WTC11 (cell line): ENCODE measurements around the gene CLSTN2. TPM values are rescaled to one million over a fixed set of nuclear protein-coding genes. Genes with fewer than 3 reads are reported as not detected.

Experiments
- ATAC-seq: fragments of 200-7000 bp; cut with Tn5 transposase; 2 replicates; pipeline ENCODE4 v1.10.0; 2021; ENCODE audit warnings: mild to moderate bottlenecking, moderate library complexity
- CTCF ChIA-PET: fragments of 300-600 bp; sonication (Branson Sonifier 250); formaldehyde crosslinking; loops from one replicate; lab custom pipeline; 2021; ENCODE audit warnings: antibody characterized with exemption; lab: Charles Lee
- POLR2A ChIA-PET: fragments of 350-600 bp; sonication (Branson Sonifier 250); formaldehyde crosslinking; loops from one replicate; lab custom pipeline; 2021; ENCODE audit warnings: antibody characterized with exemption; lab: Charles Lee
- DNase-seq: peaks from one replicate; pipeline ENCODE4 v3.0.0; 2021; ENCODE audit warnings: low spot score
- H3K27ac Mint-ChIP-seq: 2 replicates; pipeline ENCODE4 v1.8.0; 2021; ENCODE audit warnings: mixed read lengths
- H3K27me3 Mint-ChIP-seq: 2 replicates; pipeline ENCODE4 v1.8.0; 2021; ENCODE audit warnings: low read depth, mild to moderate bottlenecking, moderate library complexity, mixed read lengths
- H3K36me3 Mint-ChIP-seq: 2 replicates; pipeline ENCODE4 v1.8.0; 2021; ENCODE audit warnings: mixed read lengths
- H3K4me1 Mint-ChIP-seq: 2 replicates; pipeline ENCODE4 v1.8.0; 2022; ENCODE audit warnings: mixed read lengths
- H3K4me3 Mint-ChIP-seq: 2 replicates; pipeline ENCODE4 v1.8.0; 2021; ENCODE audit warnings: mild to moderate bottlenecking, moderate library complexity, mixed read lengths
- H3K9me3 Mint-ChIP-seq: 2 replicates; pipeline ENCODE4 v1.8.0; 2021; ENCODE audit warnings: mixed read lengths
- CTCF ChIP-seq: fragments of 200-600 bp; IDR thresholded peaks from 2 replicates; pipeline ENCODE4 v1.8.0; 2022; ENCODE audit warnings: antibody characterized with exemption
- E2F1 ChIP-seq: sonication (generic); formaldehyde crosslinking; IDR thresholded peaks from 2 replicates; pipeline ENCODE4 v1.8.0; 2022; ENCODE audit warnings: mild to moderate bottlenecking, missing genetic modification reagents
- FOXP4 ChIP-seq: sonication (generic); formaldehyde crosslinking; IDR thresholded peaks from 2 replicates; pipeline ENCODE4 v1.8.0; 2022; ENCODE audit warnings: mild to moderate bottlenecking, missing genetic modification reagents
- KAT7 ChIP-seq: sonication (generic); formaldehyde crosslinking; IDR thresholded peaks from 2 replicates; pipeline ENCODE4 v1.8.1; 2023; ENCODE audit warnings: missing genetic modification reagents, mild to moderate bottlenecking, borderline replicate concordance
- MLX ChIP-seq: sonication (generic); formaldehyde crosslinking; IDR thresholded peaks from 2 replicates; pipeline ENCODE4 v1.8.1; 2023; ENCODE audit warnings: mild to moderate bottlenecking, missing genetic modification reagents, moderate library complexity
- NFATC4 ChIP-seq: fragments of 250-450 bp; sonication (Bioruptor Pico); IDR thresholded peaks from 2 replicates; pipeline ENCODE4 v1.9.0; 2021; ENCODE audit warnings: mild to moderate bottlenecking
- SP1 ChIP-seq: sonication (generic); formaldehyde crosslinking; conservative IDR thresholded peaks from 2 replicates; pipeline ENCODE4 v1.8.1; 2022; ENCODE audit warnings: missing genetic modification reagents
- TP53 ChIP-seq: sonication (generic); formaldehyde crosslinking; IDR thresholded peaks from 2 replicates; pipeline ENCODE4 v1.8.1; 2023; ENCODE audit warnings: mild to moderate bottlenecking, missing genetic modification reagents
- ZBTB21 ChIP-seq: sonication (generic); formaldehyde crosslinking; IDR thresholded peaks from 2 replicates; pipeline ENCODE4 v1.8.1; 2023; ENCODE audit warnings: mild to moderate bottlenecking, missing genetic modification reagents, borderline replicate concordance
- ZNF138 ChIP-seq: sonication (generic); formaldehyde crosslinking; conservative IDR thresholded peaks from 2 replicates; pipeline ENCODE4 v1.8.1; 2022; ENCODE audit warnings: mild to moderate bottlenecking, moderate library complexity, missing genetic modification reagents
- ZNF263 ChIP-seq: sonication (generic); formaldehyde crosslinking; IDR thresholded peaks from 2 replicates; pipeline ENCODE4 v1.8.1; 2022; ENCODE audit warnings: low read depth, mild to moderate bottlenecking, moderate library complexity, missing genetic modification reagents
- ZNF281 ChIP-seq: sonication (generic); formaldehyde crosslinking; IDR thresholded peaks from 2 replicates; pipeline ENCODE4 v1.8.0; 2023; ENCODE audit warnings: mild to moderate bottlenecking, missing genetic modification reagents
- ZNF396 ChIP-seq: fragments of 250-450 bp; sonication (Bioruptor Pico); IDR thresholded peaks from 2 replicates; pipeline ENCODE4 v1.8.0; 2021; ENCODE audit warnings: mild to moderate bottlenecking, moderate library complexity, borderline replicate concordance
- total RNA-seq: library from RNA; stranded (reverse); gene quantifications from 3 replicates; pipeline ENCODE4 v1.2.3, GENCODE V29; 2021

CLSTN2 gene
- total RNA-seq, 1 experiment from 2014 or later: 0.35 TPM

GRCh38 chr3:140500473-140500872 is 565.5 kb downstream of the CLSTN2 start:
- no peak overlapping the region for H3K4me3 Mint-ChIP-seq
- DNase-seq: no peak
- no peak for ATAC-seq
- H3K27ac Mint-ChIP-seq: no peak overlapping the region
- H3K27me3 Mint-ChIP-seq: no peaks in the 10 kb centered on the region; the same call in 1 of the 2 replicates
- H3K36me3 Mint-ChIP-seq: no peaks in the 10 kb centered on the region
- peaks cover 4% of the 10 kb centered on the region; the same call in 1 of the 2 replicates for H3K9me3 Mint-ChIP-seq
- TF ChIP-seq CTCF: no peak
- TF ChIP-seq ZNF281 (CRISPR knock-in tag): no peak
- POLR2A ChIA-PET: interaction anchor here (0.6 kb wide), 1 partner anchor 52 kb away, joined by 3 read pairs; no protein-coding TSS in a partner anchor
- peaks cover 24% of the 10 kb centered on the region for H3K4me1 Mint-ChIP-seq
- CTCF ChIA-PET: interaction anchor here (2.6 kb wide), 1 partner anchor 372 kb away, joined by 8 read pairs; no protein-coding TSS in a partner anchor

- peaks cover 31% of the 10 kb centered on the region for H3K4me1 Mint-ChIP-seq
- H3K9me3 Mint-ChIP-seq: no peaks in the 10 kb centered on the region
- H3K36me3 Mint-ChIP-seq: no peaks in the 10 kb centered on the region
- H3K27ac Mint-ChIP-seq: no peak overlapping the region
- CTCF ChIA-PET: interaction anchor here (1.2 kb wide), 1 partner anchor 10 kb away, joined by 4 read pairs; no protein-coding TSS in a partner anchor
- H3K27me3 Mint-ChIP-seq: no peaks in the 10 kb centered on the region; the same call in 1 of the 2 replicates
- POLR2A ChIA-PET: no interaction called here
- no peak for DNase-seq
- no peak overlapping the region for H3K4me3 Mint-ChIP-seq
- no peak for TF ChIP-seq ZNF263 (CRISPR knock-in tag)
- TF ChIP-seq E2F1 (CRISPR knock-in tag): no peak
- TF ChIP-seq KAT7 (CRISPR knock-in tag): no peak
- no peak for TF ChIP-seq SP1 (CRISPR knock-in tag)
- no peak for TF ChIP-seq FOXP4 (CRISPR knock-in tag)
- no peak for TF ChIP-seq ZBTB21 (CRISPR knock-in tag)
- no peak for TF ChIP-seq ZNF396
- no peak for TF ChIP-seq TP53 (CRISPR knock-in tag)
- TF ChIP-seq ZNF138 (CRISPR knock-in tag): no peak
- no peak for TF ChIP-seq NFATC4
- no peak for TF ChIP-seq MLX
- TF ChIP-seq, all 79 proteins: peak for 0
- no peak for ATAC-seq
Observed at GRCh38 chr3:140501061-140501769, 566.2 kb downstream of the CLSTN2 start.
